GM18868 (cell line): ENCODE results near the gene MMP11.
"Not testable (repeated sequence)": the region's sequence is repeated elsewhere in the genome, so short reads cannot be mapped to it uniquely, and the experiment has no call there.

Experiments
- ATAC-seq: cut with Tn5 transposase; IDR thresholded peaks from one replicate; pipeline ENCODE4 v1.9.1; 2021; ENCODE audit warnings: mild to moderate bottlenecking, moderate library complexity; ENCODE audit not compliant: unreplicated experiment

Gene MMP11, protein sequence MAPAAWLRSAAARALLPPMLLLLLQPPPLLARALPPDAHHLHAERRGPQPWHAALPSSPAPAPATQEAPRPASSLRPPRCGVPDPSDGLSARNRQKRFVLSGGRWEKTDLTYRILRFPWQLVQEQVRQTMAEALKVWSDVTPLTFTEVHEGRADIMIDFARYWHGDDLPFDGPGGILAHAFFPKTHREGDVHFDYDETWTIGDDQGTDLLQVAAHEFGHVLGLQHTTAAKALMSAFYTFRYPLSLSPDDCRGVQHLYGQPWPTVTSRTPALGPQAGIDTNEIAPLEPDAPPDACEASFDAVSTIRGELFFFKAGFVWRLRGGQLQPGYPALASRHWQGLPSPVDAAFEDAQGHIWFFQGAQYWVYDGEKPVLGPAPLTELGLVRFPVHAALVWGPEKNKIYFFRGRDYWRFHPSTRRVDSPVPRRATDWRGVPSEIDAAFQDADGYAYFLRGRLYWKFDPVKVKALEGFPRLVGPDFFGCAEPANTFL

DNA sequence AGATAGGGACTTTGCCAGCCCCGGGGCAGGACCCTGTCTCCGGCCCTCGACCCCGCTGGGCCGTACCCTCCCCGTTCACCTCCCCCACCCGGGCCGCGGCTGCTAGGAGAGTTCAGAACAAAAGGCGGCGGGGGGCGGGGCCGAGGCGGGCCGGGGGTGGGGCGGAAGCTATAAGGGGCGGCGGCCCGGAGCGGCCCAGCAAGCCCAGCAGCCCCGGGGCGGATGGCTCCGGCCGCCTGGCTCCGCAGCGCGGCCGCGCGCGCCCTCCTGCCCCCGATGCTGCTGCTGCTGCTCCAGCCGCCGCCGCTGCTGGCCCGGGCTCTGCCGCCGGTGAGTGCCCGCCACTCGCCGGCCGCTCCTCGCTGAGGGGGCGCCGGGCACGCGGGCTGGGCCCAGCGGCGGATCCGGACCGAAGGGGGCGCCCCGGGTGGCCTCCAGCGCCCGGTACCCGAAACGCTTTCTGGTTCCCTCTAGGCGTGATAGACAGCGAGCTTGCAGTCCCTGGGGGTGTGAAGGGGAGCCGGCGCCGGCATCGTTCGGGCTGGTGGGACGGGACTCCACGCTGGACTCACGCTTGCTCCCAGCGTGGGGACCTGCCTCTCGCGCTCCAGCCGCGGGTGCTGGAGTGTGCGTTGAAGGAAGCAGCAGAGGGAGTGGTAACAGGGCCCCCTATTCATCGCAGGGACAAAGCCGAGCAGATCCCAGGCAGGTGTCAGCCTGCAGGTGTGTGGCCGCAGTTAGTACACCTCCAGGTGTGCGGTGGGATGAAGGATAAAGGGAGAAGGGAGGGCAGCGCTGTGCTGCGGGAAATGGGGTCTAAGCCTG, at the start of gene MMP11:
TSS of gene MMP11 (plus strand) at position 201 of the 825 bp plus-strand sequence. CDS start at position 223, 22 bp downstream.
- ATAC-seq: no peak

DNA sequence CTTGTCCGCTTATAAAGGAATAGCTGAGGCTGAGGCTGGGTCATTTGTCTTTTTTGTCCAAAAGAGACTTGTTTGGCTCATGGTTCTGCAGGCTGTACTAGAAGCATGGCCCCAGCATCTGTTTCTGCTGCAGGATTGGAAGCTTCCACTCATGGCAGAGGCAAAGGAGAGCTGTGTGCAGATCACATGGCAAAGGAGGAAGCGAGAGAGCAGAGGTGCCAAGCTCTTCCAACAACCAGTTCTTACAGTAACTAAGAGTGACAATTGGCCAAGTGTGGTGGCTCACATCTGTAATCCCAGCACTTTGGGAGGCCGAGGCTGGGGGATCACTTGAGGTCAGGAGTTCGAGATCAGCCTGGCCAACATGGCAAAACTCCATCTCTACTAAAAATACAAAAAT, 44.5 kb upstream of the MMP11 start:
- not testable (repeated sequence) for ATAC-seq

DNA sequence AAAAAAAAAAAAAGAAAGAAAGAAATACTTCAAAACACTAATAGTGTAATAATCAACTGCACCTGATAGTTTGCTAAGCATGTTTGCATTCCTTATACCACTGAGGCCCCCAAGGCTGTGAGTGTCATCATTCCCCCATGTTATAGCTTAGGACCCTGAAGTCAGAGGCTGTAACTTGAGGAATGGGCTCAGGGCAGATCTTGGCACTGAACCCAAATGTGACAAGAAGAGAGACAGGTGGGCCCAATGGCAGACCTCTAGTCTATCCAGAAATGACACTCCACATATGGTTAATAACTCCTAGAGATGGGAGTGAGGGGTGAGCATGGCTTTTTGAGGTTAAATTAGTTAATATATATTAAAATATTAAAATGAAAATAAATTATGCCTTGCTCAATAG, 35.0 kb upstream of the MMP11 start:
- no peak for ATAC-seq

DNA sequence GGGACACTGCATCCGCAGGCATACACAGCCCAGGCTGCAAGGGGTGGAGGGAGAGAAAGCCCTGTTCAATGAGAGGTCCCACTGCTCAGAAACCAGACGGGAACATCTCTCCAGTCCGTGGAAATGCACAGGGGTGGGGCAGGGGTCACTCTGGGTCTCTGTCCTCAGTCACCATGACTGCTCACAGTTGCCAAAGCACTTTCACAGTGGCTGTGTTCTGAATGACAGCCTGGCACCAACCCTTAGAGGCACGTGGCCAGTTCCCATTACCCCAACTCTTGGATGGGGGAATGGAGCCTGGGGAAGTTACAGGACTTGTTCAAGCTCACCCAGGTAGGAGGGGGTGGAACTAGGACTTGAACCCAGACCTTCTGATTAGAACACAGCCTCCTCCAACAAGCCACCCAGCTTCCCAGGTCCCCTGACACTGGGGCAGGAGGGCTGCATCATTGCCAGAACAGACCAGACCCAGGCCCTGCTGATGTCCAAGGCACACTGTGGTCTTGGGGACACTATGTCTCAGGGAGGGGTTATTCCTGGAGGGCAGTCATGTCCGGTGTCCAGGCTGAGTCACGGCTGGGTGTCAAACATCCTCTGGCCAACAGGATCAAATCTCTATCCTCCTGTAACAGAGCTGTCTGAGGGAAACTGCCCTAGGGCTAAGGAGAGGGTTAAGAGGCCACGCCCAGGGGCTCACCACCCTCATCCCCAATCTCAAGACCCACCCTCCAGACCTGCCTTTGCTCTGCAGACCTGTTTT, 30.0 kb upstream of the MMP11 start:
- ATAC-seq: no peak

DNA sequence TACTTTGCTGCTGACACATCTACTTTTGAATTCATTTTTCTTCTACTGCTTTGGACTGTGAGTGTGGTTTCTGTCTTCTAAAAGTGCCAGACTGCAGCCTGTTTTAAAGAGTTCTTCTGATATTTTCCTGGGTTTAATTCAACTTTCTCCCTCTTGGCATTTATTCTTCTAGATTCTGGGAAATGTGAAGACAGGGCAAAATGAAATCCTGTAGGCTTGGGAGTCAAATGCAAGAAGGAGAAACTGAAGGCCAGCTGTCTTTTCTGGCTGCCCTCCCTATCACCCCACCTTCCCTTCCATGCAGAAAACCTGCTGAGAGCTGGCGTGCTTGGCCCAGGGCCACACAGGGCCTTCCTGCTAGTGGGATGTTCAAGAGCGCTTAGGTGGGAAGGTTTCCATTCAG, 29.3 kb upstream of the MMP11 start:
- no peak for ATAC-seq

DNA sequence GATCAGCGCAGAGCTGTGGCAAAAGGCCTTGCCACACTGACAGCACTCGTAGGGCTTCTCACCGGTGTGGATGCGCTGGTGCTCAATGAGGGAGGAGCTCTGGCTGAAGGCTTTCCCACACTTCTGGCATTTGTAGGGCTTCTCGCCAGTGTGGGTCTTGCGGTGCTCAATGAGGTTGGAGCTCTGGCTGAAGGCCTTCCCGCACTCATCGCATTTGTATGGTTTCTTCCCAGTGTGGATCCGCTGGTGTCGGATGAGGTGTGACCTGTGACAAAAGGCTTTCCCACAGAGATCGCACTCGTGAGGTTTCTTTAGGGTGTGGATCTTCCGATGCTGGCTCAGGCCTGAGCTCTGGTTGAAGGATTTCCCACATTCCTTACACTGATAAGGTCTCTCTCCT, 28.6 kb upstream of the MMP11 start:
- no peak for ATAC-seq

DNA sequence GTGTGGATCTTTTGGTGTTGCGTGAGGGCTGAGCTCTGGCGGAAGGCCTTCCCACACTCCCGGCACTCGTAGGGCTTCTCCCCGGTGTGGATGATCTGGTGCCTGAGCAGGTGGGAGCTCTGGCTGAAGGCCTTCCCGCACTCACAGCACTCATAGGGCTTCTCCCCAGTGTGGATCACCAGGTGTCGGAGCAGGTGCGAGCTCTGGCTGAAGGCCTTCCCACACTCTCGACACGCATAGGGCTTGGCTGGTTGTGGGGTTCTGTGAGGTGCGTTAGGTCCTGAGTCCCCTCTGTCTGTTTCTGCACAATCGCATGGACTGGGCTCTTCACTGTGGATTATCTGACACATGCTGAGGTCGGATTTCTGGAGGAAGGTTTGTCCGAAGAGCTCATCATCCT, 28.2 kb upstream of the MMP11 start:
- ATAC-seq: no peak

DNA sequence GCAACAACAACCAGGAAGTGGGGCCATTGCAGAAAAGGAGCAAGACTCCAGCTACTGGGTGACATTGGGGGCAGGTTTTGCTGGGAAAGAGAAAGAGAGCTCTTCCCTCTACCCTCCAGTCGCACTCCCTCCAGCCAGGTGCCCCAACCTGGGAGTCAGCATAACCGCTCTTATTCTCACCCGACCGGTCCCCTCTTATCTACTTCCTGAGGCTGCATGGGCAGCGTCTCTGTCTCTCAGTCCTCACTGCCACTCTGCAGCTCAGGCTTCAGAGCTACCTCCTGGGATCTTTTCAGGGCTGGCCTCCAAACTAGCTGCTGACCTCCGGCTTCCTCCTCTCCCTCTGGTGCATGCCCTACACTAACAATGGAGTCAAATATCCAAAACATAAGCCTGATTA, 26.9 kb upstream of the MMP11 start:
- ATAC-seq: no peak

DNA sequence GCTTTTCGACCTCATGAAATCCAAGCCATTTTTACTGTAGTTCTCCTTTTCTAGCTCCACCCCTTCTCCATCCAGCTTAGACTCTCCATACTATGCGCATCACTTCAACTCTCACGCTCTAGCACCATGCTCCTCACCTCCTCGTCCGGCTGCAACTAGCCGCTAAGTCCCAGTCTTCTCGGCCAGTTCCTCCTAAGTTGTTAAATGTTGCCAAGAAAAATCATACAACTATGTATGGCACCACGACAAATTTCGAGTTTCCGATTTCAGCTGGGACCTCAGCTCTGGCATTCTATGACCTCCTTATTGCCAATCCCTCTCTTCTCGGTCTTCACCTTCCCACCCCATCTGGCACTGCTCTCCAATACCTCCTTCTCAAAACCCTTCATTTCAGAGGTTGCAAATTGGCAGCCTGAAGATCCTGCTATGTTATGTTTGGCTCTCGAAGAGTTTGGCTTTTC, 22.8 kb upstream of the MMP11 start:
- ATAC-seq: no peak

DNA sequence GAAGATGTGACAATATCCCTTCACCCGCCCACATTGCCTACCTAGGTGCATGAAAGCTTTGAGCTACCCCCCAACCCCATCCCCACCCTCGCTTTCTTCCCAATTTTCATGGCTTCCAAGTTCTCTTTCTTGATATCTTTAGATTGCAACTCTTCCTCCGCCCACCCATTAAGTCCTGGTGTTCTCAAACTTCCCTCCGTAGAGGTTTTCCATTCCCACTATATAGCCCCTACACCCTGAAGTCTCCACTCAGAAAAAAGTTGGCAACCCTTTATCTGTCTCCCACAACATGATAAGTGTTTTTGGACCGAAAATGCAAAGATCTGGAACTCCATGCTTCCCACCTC, 22.3 kb upstream of the MMP11 start:
- ATAC-seq: no peak

DNA sequence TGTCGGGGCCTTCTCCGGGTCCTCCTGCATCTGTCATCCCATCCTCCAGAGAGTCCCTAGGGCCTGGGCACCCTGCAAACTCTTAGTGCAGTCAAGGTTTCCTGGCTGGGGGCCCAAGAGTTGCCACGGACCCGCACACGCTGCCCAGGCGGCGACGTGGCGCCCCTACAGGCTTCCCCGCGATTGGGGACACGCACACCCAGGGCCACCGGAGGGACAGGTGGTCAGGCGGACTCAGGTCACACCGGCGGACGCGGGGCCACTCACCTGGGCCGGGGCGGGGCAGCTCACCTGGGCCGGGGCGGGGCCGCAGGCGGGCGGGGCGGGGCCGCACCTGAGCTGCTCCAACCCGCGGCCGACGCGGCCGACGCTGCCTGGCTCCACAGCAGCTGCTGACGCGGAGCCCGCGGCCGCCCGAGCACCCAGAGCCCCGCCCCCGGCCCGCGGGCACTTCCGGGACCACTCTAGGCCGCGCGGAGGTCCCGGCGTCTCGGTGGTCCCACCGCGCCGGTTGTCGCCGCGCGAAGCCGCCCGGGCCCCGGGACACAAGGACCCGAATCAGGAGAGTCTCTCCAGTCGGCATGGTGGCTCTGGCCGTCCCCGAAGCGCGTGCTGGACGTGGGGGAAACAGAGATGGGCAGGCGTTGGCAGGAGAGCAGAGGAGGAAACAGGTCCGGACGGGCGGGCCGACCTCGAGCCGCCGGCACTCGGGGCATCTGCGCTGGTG, 21.8 kb upstream of the MMP11 start, which contains the start of gene ZNF70:
TSS of gene ZNF70 (minus strand) at position 399 of the 727 bp plus-strand sequence. CDS start 5,972 bp downstream, outside the sequence.
- peak; percentile 76 for ATAC-seq

DNA sequence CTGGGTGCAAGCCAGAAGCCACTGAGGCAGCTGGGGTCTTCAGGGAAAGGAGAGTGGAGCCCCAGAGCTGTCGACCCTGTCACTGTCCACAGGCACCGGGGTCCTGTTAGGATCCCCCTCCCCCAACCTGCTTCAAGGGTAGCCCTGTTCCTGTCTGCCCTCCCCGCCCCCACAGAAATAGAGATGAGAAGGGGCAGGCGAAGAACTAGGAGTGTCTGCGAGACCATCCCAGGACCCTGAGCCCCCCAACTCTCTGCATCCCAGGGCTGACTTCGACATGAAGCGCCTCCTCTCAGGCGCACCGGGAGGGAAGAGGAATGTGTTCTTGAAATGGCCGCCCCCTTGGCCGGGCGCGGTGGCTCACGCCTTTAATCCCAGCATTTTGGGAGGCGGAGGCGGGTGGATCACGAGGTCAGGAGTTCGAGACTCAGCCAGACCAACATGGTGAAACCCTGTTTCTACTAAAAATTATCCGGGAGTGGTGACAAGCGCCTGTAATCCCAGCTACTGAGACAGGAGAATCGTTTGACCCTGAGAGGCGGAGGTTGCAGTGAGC, 21.1 kb upstream of the MMP11 start:
- no peak for ATAC-seq

DNA sequence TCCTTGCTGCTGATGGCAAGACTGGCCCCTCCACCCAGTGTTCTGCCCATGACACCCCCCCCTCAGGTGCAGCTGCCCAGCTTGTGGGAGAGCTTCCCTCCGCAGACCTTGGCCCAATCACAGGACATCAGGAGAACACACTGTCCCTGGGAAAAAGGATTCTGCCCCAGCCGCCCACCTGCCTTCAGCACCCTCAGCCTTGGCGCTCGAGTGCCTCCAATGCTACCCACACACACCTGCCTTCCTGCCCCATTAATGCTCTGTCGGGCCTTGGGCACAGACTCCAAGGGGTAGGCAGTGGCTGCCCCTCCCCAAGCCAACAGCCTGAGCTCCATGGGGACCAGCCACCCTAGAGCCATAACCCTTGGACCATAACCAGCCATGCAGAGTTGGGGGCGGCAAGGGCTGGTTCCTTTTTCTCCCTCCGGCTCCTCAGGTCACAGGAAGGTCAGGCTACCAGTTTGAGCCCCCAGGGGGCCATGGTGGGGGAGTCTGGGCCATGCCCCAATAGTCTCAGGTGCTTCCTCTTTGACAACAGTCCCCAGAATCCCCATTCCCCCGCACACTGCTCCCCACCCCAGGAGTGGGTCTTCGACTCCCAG, 20.5 kb upstream of the MMP11 start:
- no peak for ATAC-seq

DNA sequence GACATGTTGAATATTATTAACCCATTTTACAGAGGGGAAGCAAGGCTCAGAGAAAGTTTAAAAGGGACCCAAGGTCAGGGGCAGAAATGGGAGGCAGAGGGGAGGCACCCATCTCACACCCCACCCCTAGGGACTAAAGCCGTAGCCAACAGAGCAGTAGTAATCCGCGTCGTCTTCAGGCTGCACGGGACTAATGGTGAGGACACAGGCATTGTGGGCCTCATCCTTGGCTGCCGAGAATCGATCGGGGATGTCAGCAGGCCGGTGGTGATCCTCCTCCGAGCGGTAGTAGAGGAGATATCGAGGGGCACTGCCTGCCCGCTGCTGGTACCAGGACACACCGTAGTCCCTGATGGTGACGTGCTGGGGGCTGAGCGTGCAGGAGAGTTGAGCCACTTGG, 19.9 kb upstream of the MMP11 start:
- no peak for ATAC-seq

DNA sequence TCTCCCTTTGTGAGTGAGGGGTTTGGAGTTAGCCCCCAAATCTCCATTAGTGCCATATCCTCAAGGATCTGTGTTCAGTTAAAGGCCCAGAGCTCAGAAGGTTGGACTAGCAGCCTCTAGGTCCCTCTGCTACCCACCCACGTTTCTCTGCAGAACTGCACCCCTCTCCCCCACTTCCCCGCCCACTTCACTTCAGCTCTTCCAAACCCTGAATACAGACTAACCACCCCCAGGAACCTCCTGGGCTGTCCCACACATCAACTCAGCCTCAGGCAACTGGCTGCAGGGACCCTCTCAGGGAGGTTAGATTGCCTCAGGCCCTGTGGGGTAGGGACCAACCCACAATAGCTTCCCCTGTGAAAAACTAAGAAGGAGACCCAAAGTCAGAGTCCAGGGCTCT, 19.3 kb upstream of the MMP11 start:
- no peak for ATAC-seq

DNA sequence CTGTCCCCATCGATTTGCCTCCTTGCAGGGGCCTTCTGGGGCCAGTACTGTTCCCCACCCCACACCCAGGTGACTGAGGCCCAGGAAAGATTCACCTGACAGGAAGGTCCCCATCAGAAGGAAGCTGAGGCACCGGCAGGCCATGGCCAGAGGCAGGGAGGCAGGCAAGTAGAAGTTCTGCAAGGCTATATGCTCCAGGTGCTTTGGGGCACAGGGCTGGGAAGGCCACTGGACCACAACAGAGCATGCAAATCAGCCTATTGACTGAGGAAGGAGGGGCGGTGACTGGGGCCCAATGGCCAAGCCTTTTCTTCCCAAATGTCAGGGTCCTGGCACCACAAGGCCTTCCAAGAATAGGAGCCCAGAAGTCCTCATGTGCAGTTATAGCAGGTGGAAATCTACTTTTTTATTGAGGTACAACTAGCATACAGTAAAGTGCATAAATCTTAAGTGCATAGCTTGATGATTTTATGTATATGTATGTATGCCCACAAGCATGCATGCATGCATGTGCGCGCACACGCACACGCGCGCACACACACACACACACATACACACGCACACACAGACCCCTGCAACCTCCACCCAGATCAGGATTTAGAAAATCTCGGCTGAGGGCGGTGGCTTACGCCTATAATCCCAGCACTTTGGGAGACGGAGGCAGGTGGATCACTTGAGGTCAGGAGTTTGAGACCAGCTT, 18.3 kb upstream of the MMP11 start, which contains the start of gene VPREB3:
TSS of gene VPREB3 (minus strand) at position 206 of the 700 bp plus-strand sequence. CDS start at position 144, 62 bp downstream.
- no peak for ATAC-seq

DNA sequence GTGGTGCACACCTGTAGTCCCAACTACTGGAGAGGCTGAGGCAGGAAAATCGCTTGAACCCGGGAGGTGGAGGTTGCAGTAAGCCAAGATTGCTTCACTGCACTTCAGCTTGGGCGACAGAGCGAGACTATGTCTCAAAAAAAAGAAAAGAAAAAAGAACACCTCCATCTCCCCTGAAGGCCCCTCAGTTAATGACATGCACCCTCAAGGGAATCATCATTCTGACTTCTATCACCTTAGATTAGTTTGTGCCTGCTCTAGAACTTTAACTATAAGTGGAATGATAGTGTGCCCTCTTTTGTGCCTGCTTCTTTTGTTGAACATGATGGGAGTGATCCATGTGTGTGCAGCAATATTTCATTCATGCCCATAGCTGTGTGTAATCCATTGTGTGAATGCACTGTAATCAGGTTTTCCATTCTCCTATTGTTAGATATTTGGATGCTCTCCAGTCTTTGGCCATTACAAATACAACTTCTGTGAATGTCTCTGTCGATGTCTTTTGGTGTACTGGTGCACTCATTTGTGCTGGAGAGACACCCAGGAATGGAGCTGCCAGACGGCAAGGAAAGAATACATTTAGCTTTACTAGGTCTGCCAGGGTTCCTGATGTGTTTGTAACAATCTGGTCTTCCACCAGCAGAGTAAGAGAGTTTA, 17.5 kb upstream of the MMP11 start:
- ATAC-seq: no peak

DNA sequence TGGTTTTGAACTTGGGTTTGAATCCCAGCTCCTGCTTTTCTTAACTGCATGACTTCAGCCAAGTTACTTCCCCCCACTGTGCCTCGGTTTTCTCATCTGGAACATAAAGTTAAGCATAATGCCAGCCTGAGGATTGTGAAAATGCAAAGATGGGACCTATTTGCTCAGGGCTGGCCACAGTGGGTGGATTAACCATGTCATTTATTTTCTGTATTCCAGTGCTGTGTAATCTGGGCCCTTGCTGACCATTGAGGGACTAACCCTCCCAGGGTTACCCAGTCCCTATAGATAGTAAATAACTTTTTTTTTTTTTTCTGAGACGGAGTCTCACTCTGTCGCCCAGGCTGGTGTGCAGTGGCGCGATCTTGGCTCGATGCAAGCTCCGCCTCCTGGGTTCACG, 16.9 kb upstream of the MMP11 start:
- no peak for ATAC-seq
